Ishikawa (cell line): ENCODE results near the gene ZNF143.

Experiments
- CEBPB ChIP-seq: IDR thresholded peaks from 2 replicates; pipeline ENCODE4 v1.6.1; 2012
- CREB1 ChIP-seq: IDR thresholded peaks from 2 replicates; pipeline ENCODE4 v1.6.1; 2012; ENCODE audit warnings: low read depth
- EGR1 ChIP-seq: IDR thresholded peaks from 2 replicates; pipeline ENCODE4 v1.6.1; 2012
- EP300 ChIP-seq: IDR thresholded peaks from 2 replicates; pipeline ENCODE4 v1.6.1; 2012; ENCODE audit warnings: borderline replicate concordance
- FOXM1 ChIP-seq: IDR thresholded peaks from 2 replicates; pipeline ENCODE4 v1.6.1; 2012; ENCODE audit warnings: low read depth, borderline replicate concordance
- NFIC ChIP-seq: IDR thresholded peaks from 2 replicates; pipeline ENCODE4 v1.6.1; 2012
- RAD21 ChIP-seq: IDR thresholded peaks from 2 replicates; pipeline ENCODE4 v1.6.1; 2012; ENCODE audit warnings: low read depth
- TAF1 ChIP-seq: IDR thresholded peaks from 2 replicates; pipeline ENCODE4 v1.6.1; 2012; ENCODE audit warnings: low read depth, mild to moderate bottlenecking
- TCF12 ChIP-seq: IDR thresholded peaks from 2 replicates; pipeline ENCODE4 v1.6.1; 2012; ENCODE audit warnings: low read depth
- TEAD4 ChIP-seq: IDR thresholded peaks from 2 replicates; pipeline ENCODE4 v1.6.1; 2012
- YY1 ChIP-seq: IDR thresholded peaks from 2 replicates; pipeline ENCODE4 v1.6.1; 2012; ENCODE audit warnings: low read depth
- ZBTB7A ChIP-seq: IDR thresholded peaks from 2 replicates; pipeline ENCODE4 v1.6.1; 2012; ENCODE audit warnings: low read depth
- TF ChIP-seq, protein P1 (sequence below): IDR thresholded peaks from 2 replicates; pipeline ENCODE4 v1.6.1; 2012
- TF ChIP-seq, protein P2 (sequence below): IDR thresholded peaks from 2 replicates; pipeline ENCODE4 v1.6.1; 2012; ENCODE audit warnings: low read depth, mild to moderate bottlenecking
- TF ChIP-seq, protein P3 (sequence below): IDR thresholded peaks from 2 replicates; pipeline ENCODE4 v1.6.1; 2012

The ZNF143 gene

DNA sequence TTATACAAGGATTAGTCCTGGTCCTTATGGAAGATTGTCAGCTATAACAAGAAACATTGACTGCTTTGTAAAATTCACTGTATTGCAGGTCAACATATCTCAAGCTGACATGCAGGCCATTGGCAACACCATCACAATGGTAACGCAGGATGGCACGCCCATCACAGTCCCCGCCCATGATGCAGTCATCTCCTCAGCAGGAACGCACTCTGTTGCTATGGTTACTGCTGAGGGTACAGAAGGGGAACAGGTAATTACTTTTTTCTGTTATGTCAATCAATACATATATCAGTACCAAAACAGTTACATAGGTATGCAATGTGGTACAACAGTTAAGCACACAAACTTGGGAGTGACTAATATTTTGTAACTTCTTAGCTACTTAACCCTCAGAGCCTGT lies 55.3 kb downstream of the ZNF143 start:
- TF ChIP-seq, protein P1, sequence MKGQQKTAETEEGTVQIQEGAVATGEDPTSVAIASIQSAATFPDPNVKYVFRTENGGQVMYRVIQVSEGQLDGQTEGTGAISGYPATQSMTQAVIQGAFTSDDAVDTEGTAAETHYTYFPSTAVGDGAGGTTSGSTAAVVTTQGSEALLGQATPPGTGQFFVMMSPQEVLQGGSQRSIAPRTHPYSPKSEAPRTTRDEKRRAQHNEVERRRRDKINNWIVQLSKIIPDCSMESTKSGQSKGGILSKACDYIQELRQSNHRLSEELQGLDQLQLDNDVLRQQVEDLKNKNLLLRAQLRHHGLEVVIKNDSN: no peak
- TF ChIP-seq TCF12 (no peak), FOXM1 (no peak), YY1 (no peak), NFIC (no peak), EP300 (no peak), TEAD4 (no peak), ZBTB7A (no peak), TAF1 (no peak), RAD21 (no peak), CEBPB (no peak), CREB1 (no peak), EGR1 (no peak)
- TF ChIP-seq, protein P2, sequence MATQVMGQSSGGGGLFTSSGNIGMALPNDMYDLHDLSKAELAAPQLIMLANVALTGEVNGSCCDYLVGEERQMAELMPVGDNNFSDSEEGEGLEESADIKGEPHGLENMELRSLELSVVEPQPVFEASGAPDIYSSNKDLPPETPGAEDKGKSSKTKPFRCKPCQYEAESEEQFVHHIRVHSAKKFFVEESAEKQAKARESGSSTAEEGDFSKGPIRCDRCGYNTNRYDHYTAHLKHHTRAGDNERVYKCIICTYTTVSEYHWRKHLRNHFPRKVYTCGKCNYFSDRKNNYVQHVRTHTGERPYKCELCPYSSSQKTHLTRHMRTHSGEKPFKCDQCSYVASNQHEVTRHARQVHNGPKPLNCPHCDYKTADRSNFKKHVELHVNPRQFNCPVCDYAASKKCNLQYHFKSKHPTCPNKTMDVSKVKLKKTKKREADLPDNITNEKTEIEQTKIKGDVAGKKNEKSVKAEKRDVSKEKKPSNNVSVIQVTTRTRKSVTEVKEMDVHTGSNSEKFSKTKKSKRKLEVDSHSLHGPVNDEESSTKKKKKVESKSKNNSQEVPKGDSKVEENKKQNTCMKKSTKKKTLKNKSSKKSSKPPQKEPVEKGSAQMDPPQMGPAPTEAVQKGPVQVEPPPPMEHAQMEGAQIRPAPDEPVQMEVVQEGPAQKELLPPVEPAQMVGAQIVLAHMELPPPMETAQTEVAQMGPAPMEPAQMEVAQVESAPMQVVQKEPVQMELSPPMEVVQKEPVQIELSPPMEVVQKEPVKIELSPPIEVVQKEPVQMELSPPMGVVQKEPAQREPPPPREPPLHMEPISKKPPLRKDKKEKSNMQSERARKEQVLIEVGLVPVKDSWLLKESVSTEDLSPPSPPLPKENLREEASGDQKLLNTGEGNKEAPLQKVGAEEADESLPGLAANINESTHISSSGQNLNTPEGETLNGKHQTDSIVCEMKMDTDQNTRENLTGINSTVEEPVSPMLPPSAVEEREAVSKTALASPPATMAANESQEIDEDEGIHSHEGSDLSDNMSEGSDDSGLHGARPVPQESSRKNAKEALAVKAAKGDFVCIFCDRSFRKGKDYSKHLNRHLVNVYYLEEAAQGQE: no peak
- TF ChIP-seq, protein P3, sequence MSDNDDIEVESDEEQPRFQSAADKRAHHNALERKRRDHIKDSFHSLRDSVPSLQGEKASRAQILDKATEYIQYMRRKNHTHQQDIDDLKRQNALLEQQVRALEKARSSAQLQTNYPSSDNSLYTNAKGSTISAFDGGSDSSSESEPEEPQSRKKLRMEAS: no peak

DNA sequence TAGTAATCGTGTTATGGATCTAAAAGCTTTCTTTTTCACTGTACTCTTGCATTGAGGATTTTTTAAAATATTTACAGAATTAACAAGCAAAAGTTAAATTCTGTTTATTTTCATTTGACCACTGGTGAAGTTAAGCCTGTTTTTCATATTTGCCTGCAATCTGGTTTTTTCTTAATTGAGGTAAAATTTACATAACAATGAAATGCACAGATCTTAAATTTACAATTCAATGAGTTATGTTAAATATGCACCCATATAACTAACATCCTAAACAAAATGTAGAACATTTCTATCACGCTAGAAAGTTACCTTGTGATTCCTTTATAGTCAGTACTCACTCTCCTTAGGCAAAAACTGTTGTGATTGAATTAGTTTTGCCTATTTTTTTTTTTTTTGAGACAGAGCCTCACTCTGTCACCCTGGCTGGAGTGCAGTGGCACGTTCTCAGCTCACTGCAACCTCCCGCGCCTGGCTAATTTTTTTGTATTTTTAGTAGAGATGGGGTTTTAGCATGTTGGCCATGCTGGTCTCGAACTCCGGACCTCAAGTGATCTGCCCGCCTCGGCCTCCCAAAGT lies 58.1 kb downstream of the ZNF143 start:
- TF ChIP-seq EP300: no peak
- TF ChIP-seq ZBTB7A: no peak
- TF ChIP-seq NFIC: no peak
- no peak for TF ChIP-seq YY1

GRCh38 chr11:9524001-9524400 lies 63.2 kb downstream of the ZNF143 start:
- TF ChIP-seq, protein P1: no peak
- TF ChIP-seq ZBTB7A (no peak), EP300 (no peak), YY1 (no peak), EGR1 (no peak), NFIC (no peak), TEAD4 (no peak)

GRCh38 chr11:9525116-9525515 lies 64.3 kb downstream of the ZNF143 start:
- TF ChIP-seq EP300 (no peak), ZBTB7A (no peak), FOXM1 (no peak), TAF1 (no peak), TEAD4 (no peak), CEBPB (no peak)
- TF ChIP-seq, protein P2: no peak
- TF ChIP-seq, protein P3: no peak
- TF ChIP-seq, protein P1: no peak

GRCh38 chr11:9527481-9528135 lies 66.8 kb downstream of the ZNF143 start:
- 0 out of 2 replicates have a peak, but pooled peaks have one; percentile 54 for TF ChIP-seq TCF12
- 0 out of 2 replicates have a peak, but pooled peaks have one; percentile 38 for TF ChIP-seq CEBPB
- TF ChIP-seq TAF1: no peak
- no peak for TF ChIP-seq YY1
- TF ChIP-seq NFIC: peak; percentile 70
- no peak for TF ChIP-seq CREB1
- no peak for TF ChIP-seq RAD21
- TF ChIP-seq EP300: peak; percentile 59; the same call in 1 of the 2 replicates
- TF ChIP-seq, protein P3: no peak
- no peak for TF ChIP-seq ZBTB7A
- TF ChIP-seq EGR1: no peak
- TF ChIP-seq, protein P2: no peak
- TF ChIP-seq TEAD4: no peak
- peak; percentile 51; the same call in 1 of the 2 replicates for TF ChIP-seq FOXM1
- TF ChIP-seq, protein P1: no peak
